Brain microvascular endothelial cell (primary cell): ENCODE measurements around the gene RIMBP2.

Source experiments
- DNase-seq: peaks from one replicate; pipeline ENCODE4 v3.0.0-alpha.2; 2020
- H3K27ac ChIP-seq: fragments of 250-450 bp; sonication (Bioruptor Pico); 2 replicates; pipeline ENCODE4 v1.5.1; 2020; ENCODE audit warnings: mild to moderate bottlenecking, moderate library complexity
- H3K27me3 ChIP-seq: fragments of 250-450 bp; sonication (Bioruptor Pico); replicated peaks from 2 replicates; pipeline ENCODE4 v1.5.1; 2020; ENCODE audit warnings: mild to moderate bottlenecking
- H3K36me3 ChIP-seq: fragments of 250-450 bp; sonication (Bioruptor Pico); replicated peaks from 2 replicates; pipeline ENCODE4 v1.5.1; 2020; ENCODE audit warnings: mild to moderate bottlenecking
- H3K4me3 ChIP-seq: 2 replicates; pipeline ENCODE4 v1.5.1; 2011; ENCODE audit warnings: low read depth, mild to moderate bottlenecking, control low read depth, low read length, moderate library complexity
- CTCF ChIP-seq: IDR thresholded peaks from 2 replicates; pipeline ENCODE4 v1.5.1; 2011; ENCODE audit warnings: low read depth, mild to moderate bottlenecking, moderate library complexity, low read length, control low read depth, inconsistent platforms; ENCODE audit errors: missing control alignments
- in situ Hi-C: cut with HindIII; loops from 2 replicates; pipeline ENCODE4 v1.10.0; 2017; ENCODE audit warnings: low sequenced_read_pairs, low pct_ligation_motif_present

Gene RIMBP2

GRCh38 chr12:130707571-130707891, 8.6 kb downstream of the RIMBP2 start:
- Histone ChIP-seq H3K27me3 (no peaks in the 10 kb centered on the region), H3K36me3 (no peaks in the 10 kb centered on the region), H3K27ac (no peak overlapping the region), H3K4me3 (no peak overlapping the region)
- DNase-seq, result no peak
- no peak for TF ChIP-seq CTCF
- in situ Hi-C loops, result no loop called here

- no peaks in the 10 kb centered on the region for H3K36me3 ChIP-seq
- no peaks in the 10 kb centered on the region for H3K27me3 ChIP-seq
- no peak for DNase-seq
- no peak overlapping the region for H3K4me3 ChIP-seq
- in situ Hi-C loops, result no loop called here
- no peak for TF ChIP-seq CTCF
- H3K27ac ChIP-seq, result no peak overlapping the region
Measured at GRCh38 chr12:130706885-130707570, 9.1 kb downstream of the RIMBP2 start.

- H3K27me3 ChIP-seq, result no peaks in the 10 kb centered on the region
Measured at GRCh38 chr12:130706311-130706710, 9.8 kb downstream of the RIMBP2 start.

GRCh38 chr12:130705178-130705822, 10.8 kb downstream of the RIMBP2 start:
- TF ChIP-seq CTCF, result no peak
- no peak overlapping the region for H3K4me3 ChIP-seq
- H3K27me3 ChIP-seq, result no peaks in the 10 kb centered on the region
- H3K27ac ChIP-seq, result no peak overlapping the region
- no peak for DNase-seq
- in situ Hi-C loops, result no loop called here
- H3K36me3 ChIP-seq, result no peaks in the 10 kb centered on the region

More at GRCh38 chr12:130706311-130706710, 9.8 kb downstream of the RIMBP2 start:
- no peaks in the 10 kb centered on the region for H3K36me3 ChIP-seq
- TF ChIP-seq CTCF, result no peak
- H3K4me3 ChIP-seq, result no peak overlapping the region
- no peak for DNase-seq
- H3K27ac ChIP-seq, result no peak overlapping the region
- in situ Hi-C loops, result no loop called here

- DNase-seq, result no peak
- H3K4me3 ChIP-seq, result no peak overlapping the region
- no peak overlapping the region for H3K27ac ChIP-seq
- TF ChIP-seq CTCF, result no peak
- in situ Hi-C loops, result no loop called here
- H3K36me3 ChIP-seq, result no peaks in the 10 kb centered on the region
- no peaks in the 10 kb centered on the region for H3K27me3 ChIP-seq
Measured at GRCh38 chr12:130704606-130705005, 11.5 kb downstream of the RIMBP2 start.
